ELR (cell line): ENCODE results near the gene SELENOO.

Experiments used
- DNase-seq: peaks from one replicate; pipeline ENCODE4 v3.0.0-alpha.2; 2015; ENCODE audit warnings: low read depth

The SELENOO gene

GRCh38 chr22:50216684-50217520 is 16.1 kb downstream of the SELENOO start:
- no peak for DNase-seq

DNA sequence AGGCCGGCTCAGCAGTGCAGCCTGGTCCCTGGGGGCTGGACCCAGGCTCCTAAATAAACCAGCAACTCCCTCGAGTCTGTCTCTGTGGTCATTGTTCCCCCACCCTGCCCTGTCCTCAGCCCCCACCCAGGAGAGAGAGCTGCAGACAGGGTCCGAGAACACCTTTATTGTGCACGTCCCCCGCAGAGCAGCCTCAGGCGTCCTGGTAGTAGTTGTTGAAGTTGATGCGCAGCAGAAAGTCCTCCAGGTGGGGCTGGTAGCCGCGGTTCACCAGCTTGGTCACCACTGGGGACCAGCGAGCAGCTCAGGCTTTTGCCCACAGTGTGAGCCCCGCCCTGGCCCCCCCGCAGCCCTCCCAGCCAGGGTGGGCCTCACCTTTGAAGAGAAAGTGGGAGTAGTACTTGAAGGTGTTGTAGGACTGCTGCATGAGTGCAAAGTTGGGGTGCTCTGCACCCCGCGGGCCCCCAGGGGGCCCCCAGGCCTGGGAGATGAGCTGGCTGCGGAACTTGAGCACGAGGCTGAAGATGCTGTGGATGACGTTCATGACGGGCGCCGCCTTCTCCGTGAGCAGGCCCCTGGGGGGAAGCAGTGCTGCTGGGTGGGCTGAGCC is 16.8 kb downstream of the SELENOO start:
- no peak for DNase-seq

- no peak for DNase-seq
These were observed 17.6 kb downstream of the SELENOO start for GRCh38 chr22:50218153-50218995.

DNA sequence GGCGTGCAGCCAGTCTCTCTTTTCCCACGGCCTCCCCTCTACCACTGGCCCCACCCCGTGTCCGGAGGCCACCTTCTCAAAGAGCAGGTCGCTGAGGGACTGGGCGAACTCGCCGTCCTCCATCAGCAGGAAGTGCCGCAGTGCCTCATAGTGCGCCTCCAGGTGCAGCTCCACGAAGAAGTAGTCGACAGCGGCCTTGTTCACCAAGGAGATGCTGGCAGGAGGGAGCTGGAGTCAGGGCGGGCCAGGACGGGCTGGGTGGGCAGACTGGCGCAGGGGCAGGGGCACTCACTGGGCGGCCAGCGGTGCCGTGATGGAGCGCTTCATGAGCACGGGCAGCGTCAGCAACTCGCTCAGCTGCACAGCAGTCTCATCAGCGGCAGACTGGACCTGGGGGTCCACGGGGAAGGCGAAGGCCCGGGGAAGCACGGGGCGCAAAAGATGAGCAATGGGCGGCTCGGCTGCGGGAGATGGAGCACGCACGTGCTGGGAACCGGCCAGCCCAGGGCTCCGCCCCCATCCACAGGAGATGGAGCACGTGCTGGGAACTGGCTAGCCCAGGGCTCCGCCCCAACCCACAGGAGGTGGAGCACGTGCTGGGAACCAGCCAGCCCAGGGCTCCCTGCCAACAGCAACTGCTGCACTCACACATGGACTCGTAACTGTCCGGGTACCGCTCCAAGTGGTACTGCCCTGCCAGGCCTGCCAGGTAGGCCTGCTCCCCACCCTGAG is 18.4 kb downstream of the SELENOO start:
- peak; percentile 38 for DNase-seq

GRCh38 chr22:50219800-50220602 is 19.2 kb downstream of the SELENOO start:
- DNase-seq = no peak

DNA sequence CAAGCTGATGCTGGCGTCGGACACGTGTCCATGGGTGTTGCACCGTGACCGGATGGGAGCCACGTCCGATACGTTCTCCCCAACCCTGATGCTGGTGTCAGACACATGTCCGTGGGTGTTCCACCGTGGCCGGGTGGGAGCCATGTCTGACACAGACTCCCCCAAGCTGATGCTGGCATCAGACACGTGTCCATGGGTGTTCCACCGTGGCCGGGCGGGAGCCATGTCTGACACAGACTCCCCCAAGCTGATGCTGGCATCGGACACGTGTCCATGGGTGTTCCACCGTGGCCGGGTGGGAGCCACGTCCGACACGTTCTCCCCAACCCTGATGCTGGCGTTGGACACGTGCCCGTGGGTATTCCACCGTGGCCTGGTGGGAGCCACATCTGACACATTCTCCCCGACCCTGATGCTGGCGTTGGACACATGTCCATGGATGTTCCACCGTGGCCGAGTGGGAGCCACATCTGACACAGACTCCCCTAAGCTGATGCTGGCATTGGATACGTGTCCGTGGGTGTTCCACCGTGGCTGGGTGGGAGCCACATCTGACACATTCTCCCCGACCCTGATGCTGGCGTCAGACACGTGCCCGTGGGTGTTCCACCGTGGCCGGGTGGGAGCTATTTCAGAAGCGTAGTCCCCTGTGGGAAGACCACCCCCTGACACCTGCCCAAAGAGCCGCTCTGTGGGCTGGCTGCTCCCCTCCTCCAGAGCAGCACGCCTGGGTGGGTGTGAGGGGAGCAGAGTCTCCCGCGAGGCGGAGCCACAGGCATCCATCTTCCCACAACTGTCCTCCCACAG is 20.0 kb downstream of the SELENOO start:
- no peak for DNase-seq

DNA sequence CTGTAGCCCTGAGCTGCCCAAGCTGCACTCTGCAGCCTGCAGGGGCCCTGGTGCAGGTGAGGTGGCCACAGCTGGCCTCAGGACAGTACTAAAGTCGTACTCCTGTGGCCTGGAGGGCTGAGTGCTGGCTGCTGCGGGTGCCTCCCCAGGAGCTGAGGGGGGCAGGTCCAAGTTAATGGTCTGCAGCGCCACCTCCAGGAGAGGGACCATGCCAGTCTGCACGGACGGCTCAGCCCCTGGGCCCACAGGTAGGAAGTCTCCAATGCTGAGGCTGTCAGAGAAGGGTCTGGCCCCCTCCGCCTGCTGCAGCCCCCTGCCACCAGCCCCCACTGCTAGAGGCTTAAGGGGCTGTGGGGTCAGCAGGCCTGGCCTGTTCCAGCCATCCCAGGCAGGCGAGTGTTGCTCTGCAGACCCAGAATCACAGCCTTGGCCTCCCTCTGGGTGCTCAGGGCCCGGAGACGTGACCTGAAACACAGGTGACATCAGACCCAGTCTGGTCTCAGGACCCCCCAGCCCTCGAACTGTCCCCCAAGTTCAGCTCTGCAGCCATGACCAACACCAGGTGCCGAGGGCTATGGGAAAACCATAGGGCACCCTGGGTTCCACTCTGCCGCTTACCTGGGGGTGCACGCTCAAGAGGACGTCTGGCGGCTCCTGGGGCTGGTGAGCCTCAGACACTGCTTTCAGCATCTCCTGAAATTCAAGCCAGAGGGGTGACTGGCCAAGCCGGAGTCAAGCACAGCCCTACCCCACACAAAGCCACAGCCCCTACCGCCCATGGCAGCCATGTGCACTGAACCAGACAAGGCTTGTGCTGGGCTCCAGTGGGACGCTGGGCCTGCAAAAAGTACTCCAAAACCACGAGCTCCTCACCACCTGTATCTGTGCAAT is 20.8 kb downstream of the SELENOO start:
- DNase-seq = no peak

- no peak for DNase-seq
These were observed 21.7 kb downstream of the SELENOO start for GRCh38 chr22:50222508-50222907.

DNA sequence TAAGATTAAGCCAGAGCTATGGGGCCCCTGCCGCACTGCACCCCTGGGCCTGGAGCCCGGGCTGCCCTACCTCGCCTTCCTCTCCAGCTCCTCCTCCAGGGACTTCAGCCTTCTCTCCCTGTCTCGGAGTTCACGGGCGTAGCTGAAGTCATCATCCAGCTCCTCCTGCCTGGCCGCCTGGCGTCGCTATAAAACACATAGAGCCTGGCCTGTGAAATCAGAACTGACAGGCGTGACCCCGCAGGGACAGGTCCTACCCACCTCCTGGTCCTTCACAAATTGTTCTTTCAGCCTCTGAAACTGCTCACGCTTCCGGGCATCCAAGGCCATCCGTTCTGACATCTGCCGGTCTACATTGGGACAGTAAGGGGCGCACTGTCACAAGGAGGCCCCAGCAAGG is 23.3 kb downstream of the SELENOO start:
- DNase-seq = no peak

GRCh38 chr22:50225200-50225969 is 24.6 kb downstream of the SELENOO start:
- no peak for DNase-seq

DNA sequence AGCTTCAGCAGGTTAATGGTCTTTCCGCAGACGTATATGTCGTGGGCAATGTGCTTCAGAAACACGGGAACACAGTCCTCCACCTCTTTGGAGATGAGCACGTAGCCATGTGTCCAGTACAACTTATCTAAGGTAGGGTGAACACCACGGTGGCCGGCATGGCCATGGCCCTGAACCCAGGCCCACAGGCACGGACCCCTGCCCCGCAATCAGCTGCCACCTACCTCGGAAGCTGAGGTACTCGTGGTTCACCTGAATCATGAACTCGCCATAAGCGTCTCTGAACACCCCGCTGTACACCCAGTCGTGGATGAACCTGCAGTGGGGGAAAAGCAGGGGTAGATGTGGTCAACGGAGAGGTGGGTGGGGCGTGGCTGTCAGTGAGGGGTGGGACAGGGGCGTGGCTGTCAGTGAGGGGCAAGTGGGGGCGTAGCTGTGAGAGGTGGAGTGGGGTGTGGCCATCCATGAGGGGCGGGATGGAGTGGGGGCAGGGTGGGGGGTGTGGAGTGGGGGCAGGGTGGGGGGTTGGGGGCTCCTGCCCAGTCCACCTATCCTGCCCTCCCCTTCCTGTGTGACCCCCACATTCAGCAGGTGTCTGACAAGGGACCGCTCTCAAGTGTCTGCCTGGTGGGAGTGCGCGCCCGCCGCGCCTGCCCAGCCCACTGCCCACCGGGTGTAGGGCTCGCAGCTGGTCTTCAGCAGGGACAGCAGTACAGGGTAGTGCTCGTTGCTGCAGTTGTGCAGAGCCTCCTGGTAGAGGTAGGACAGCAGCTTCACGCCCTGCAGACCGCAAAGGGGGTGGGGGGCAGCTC is 25.5 kb downstream of the SELENOO start:
- no peak for DNase-seq

- no peak for DNase-seq
These were observed 26.0 kb downstream of the SELENOO start for GRCh38 chr22:50226875-50227165.

DNA sequence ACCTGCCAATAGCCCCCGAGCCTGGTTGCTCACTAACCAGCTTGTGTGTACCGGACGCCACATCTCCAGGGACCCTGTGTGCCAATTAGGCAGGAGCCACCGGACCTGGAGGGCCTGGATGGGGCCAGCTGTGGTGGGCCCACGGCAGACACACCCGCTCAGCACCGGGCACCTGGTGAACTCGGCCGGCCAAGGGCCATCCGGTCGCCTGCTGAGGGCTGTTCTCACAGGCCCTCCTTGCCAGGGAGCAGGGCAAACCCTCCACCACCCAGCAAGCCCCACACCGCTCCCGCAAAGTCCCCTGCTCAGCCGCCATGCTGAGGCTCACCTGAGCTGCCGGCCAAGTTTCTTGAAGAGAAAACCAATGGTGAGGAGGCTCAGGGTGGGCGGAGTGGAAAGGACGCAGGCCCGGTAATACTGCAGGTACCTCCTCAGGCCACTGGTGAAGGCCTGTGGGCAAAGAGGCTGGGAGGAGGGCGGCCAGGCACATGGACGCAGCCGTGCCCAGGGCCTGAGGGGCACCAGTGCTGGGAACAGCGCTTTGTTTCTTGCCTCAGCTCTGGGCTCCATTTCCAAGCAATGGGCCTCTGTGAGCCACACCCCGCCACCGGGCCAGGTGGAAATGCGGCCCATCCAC is 26.9 kb downstream of the SELENOO start:
- DNase-seq = no peak

- DNase-seq = no peak
These were observed 27.6 kb downstream of the SELENOO start for GRCh38 chr22:50228366-50228765.

DNA sequence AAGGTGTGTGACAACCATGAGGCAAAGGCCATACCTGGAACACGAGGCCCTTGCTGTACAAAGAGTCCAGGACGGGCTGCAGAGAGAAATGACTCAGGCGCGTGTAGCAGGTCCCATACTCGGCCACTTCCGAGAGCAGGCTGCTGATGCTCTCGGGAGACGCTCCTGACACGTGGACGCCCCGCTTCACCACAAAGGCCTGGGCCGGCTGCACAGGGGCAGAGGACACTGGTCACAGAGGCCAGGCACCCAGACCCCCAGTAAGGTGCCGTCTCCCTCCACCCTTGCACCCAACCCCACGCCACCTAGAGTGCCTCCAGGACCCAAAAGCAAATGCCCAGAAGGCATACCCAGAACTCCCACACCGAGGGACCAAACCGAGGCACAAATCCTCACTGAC is 28.6 kb downstream of the SELENOO start:
- no peak for DNase-seq

- DNase-seq = no peak
These were observed 31.8 kb downstream of the SELENOO start for GRCh38 chr22:50232481-50233151.

DNA sequence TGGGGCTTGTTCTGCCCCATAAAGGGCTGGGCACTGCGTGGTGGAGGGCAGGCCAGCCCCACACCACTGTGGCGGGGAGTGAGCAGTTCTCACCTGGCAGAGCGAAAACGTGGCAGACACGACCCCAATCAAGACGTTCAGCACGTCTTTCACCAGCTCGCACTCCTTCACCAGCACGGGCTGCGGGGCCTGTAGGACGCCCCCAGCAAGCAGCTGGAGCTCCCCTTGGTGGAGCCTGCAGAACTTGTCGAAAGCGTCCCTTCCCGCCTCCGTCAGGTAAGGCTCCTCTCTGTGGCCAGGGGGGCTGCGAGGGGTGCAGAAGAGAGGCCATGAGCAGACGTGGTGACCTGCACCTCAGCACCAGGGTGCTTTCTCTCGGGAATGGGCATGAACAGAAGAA is 32.4 kb downstream of the SELENOO start:
- DNase-seq = no peak
